GM12891 (cell line): ENCODE measurements around the gene SZT2.
"Not testable (repeated sequence)": the region's sequence is repeated elsewhere in the genome, so short reads cannot be mapped to it uniquely, and the experiment has no call there.

Source experiments
- POLR2A ChIP-seq: IDR thresholded peaks from 2 replicates; pipeline ENCODE4 v1.6.1; 2011; ENCODE audit warnings: low read depth, low read length, control low read depth
- POLR2AphosphoS5 ChIP-seq: IDR thresholded peaks from 2 replicates; pipeline ENCODE4 v1.6.1; 2011; ENCODE audit warnings: low read depth, low read length, control low read depth
- SPI1 ChIP-seq: IDR thresholded peaks from 2 replicates; pipeline ENCODE4 v1.6.1; 2011; ENCODE audit warnings: low read depth, low read length, control low read depth
- TAF1 ChIP-seq: IDR thresholded peaks from 2 replicates; pipeline ENCODE4 v1.6.1; 2011; ENCODE audit warnings: low read depth, low read length, control low read depth

DNA sequence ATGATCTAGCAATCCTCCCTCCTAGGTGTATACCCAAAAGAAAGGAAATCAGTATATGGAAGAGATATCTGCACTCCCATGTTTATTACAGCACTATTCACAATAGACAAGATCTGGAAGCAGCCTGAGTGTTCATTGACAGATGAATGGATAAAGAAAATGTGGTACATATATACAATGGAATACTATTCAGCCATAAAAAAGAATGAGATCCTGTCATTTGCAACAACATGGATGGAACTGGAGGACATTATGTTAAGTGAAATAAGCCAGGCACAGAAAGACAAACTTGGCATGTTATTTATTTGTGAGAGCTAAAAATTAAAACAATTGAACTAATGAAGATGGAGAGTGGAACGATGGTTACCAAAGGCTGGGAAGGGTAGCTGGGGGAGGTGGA lies 23.7 kb downstream of the SZT2 start:
- TF ChIP-seq POLR2AphosphoS5, POLR2A, SPI1, TAF1: not testable (repeated sequence)
